ENCODE measurements around the gene RCCD1.

RCCD1 gene

GRCh38 chr15:90954712-90955623 is at the start of gene RCCD1 (continued):
- TF ChIP-seq ZNF488 (tag by site-specific recombination; IDR thresholded peaks at IDR 0.05) (no peak), ZNF621 (tag by site-specific recombination; IDR thresholded peaks at IDR 0.05) (no peak), MYNN (tag by site-specific recombination; IDR thresholded peaks at IDR 0.05; ENCODE audit: borderline replicate concordance) (no peak), ZNF366 (tag by site-specific recombination; conservative IDR thresholded peaks at IDR 0.05) (no peak), ZNF394 (tag by site-specific recombination; IDR thresholded peaks at IDR 0.05; ENCODE audit: borderline replicate concordance) (peak; percentile 27; the same call in 1 of the 2 replicates), OVOL3 (tag by site-specific recombination; IDR thresholded peaks at IDR 0.05) (peak; percentile 34; the same call in 1 of the 2 replicates), ZNF670 (tag by site-specific recombination; IDR thresholded peaks at IDR 0.05; ENCODE audit: low read depth) (no peak), ZNF704 (tag by site-specific recombination; IDR thresholded peaks at IDR 0.05) (no peak), ZNF426 (tag by site-specific recombination; IDR thresholded peaks at IDR 0.05) (no peak), ZBTB11 (tag by site-specific recombination; conservative IDR thresholded peaks at IDR 0.05; ENCODE audit: low read depth) (peak; percentile 76), ZNF416 (tag by site-specific recombination; IDR thresholded peaks at IDR 0.05) (no peak), SP7 (tag by site-specific recombination; IDR thresholded peaks at IDR 0.05) (peak; percentile 95), ZBTB26 (tag by site-specific recombination; optimal IDR thresholded peaks at IDR 0.05) (peak; percentile 95), ZNF776 (tag by site-specific recombination; IDR thresholded peaks at IDR 0.05; ENCODE audit: borderline replicate concordance) (no peak), ZNF37A (tag by site-specific recombination; IDR thresholded peaks at IDR 0.05) (no peak), ZNF600 (tag by site-specific recombination; IDR thresholded peaks at IDR 0.05) (peak; percentile 44), HIC1 (tag by site-specific recombination; IDR thresholded peaks at IDR 0.05) (peak; percentile 86), ZBTB8A (tag by site-specific recombination; IDR thresholded peaks at IDR 0.05) (peak; percentile 98), ZNF701 (tag by site-specific recombination; IDR thresholded peaks at IDR 0.05) (no peak), ZNF292 (tag by site-specific recombination; IDR thresholded peaks at IDR 0.05; ENCODE audit: borderline replicate concordance, low read depth) (no peak), ZSCAN16 (tag by site-specific recombination; IDR thresholded peaks at IDR 0.05) (0 out of 2 replicates have a peak, but pooled peaks have one; percentile 15), GLIS1 (tag by site-specific recombination; IDR thresholded peaks at IDR 0.05) (peak; percentile 60; the same call in 1 of the 2 replicates), ZNF341 (tag by site-specific recombination; IDR thresholded peaks at IDR 0.05; ENCODE audit: low read depth) (no peak), ZSCAN23 (tag by site-specific recombination; IDR thresholded peaks at IDR 0.05) (no peak), GLI2 (tag by site-specific recombination; IDR thresholded peaks at IDR 0.05; ENCODE audit: borderline replicate concordance, low read depth) (no peak), FEZF1 (tag by site-specific recombination; IDR thresholded peaks at IDR 0.05) (no peak; the same call in 1 of the 2 replicates), ZNF174 (tag by site-specific recombination; IDR thresholded peaks at IDR 0.05) (no peak), ZNF768 (tag by site-specific recombination; IDR thresholded peaks at IDR 0.05) (no peak)

All from HEK293 (cell line).